SK-N-SH (cell line): ENCODE results near the gene KARS1. TPM values are rescaled to one million over a fixed set of nuclear protein-coding genes. Genes with fewer than 3 reads are reported as not detected.
A peak's percentile ranks its signal among the peaks of the same experiment; 100 is the strongest.
"Not testable (repeated sequence)": the region's sequence is repeated elsewhere in the genome, so short reads cannot be mapped to it uniquely, and the experiment has no call there.

Experiments used
- CTCF ChIA-PET: fragments of 300-600, 350-600 bp; formaldehyde crosslinking; extraction: SDS; loops from one replicate; lab custom pipeline; 2021; lab: Yijun Ruan, JAX
- POLR2A ChIA-PET: fragments of 350-600 bp; sonication (Branson Sonifier 250); formaldehyde crosslinking; extraction: SDS; loops from one replicate; lab custom pipeline; 2020; ENCODE audit warnings: antibody characterized with exemption, inconsistent platforms; lab: Yijun Ruan, JAX
- DNase-seq: peaks from one replicate; pipeline ENCODE4 v3.0.0; 2012
- H2AFZ ChIP-seq: fragments of 200-600 bp; sonication (generic); 2 replicates; pipeline ENCODE4 v1.8.1; 2016; ENCODE audit warnings: antibody characterized with exemption, mild to moderate bottlenecking, low read depth
- H3F3A ChIP-seq: fragments of 200-600 bp; sonication (generic); replicated peaks from 2 replicates; pipeline ENCODE3; 2016; ENCODE audit warnings: antibody characterized with exemption, mild to moderate bottlenecking; ENCODE audit not compliant: insufficient read depth
- H3K27ac ChIP-seq, 2 experiments: fragments of 200-500 bp in 1 of 2; fragments of 200-600 bp in 1 of 2; sonication (Bioruptor generic) in 1 of 2; sonication (generic), shearing (Covaris generic) in 1 of 2; 2 replicates each; pipeline versions ENCODE4 v1.5.1 to v1.6.1; 2014 to 2016; ENCODE audit warnings: low read depth in 2 of 2, inconsistent platforms in 1 of 2, low read length in 1 of 2, mild to moderate bottlenecking in 1 of 2, mixed read lengths in 1 of 2
- H3K27me3 ChIP-seq: fragments of 200-600 bp; sonication (generic), shearing (Covaris generic); 2 replicates; pipeline ENCODE4 v1.6.1; 2016; ENCODE audit warnings: mixed run types; ENCODE audit not compliant: insufficient read depth
- H3K36me3 ChIP-seq, 2 experiments: fragments of 200-500 bp in 1 of 2; fragments of 200-600 bp in 1 of 2; sonication (Bioruptor generic) in 1 of 2; sonication (generic) in 1 of 2; replicated peaks in 1 of 2; 2 replicates each; pipeline versions ENCODE3 to v1.5.1; 2014 to 2016; ENCODE audit warnings: low read length in 1 of 2, mild to moderate bottlenecking in 1 of 2; ENCODE audit not compliant: insufficient read depth in 2 of 2, control insufficient read depth in 1 of 2
- H3K4me1 ChIP-seq, 2 experiments: fragments of 200-500 bp in 1 of 2; fragments of 200-600 bp in 1 of 2; sonication (Bioruptor generic) in 1 of 2; sonication (generic), shearing (Covaris generic) in 1 of 2; 2 replicates each; pipeline versions ENCODE4 v1.5.1 to v1.6.1; 2014 to 2016; ENCODE audit warnings: low read depth in 1 of 2, low read length in 1 of 2, mixed run types in 1 of 2; ENCODE audit not compliant: insufficient read depth in 2 of 2, control insufficient read depth in 1 of 2
- H3K4me2 ChIP-seq: fragments of 200-600 bp; sonication (generic), shearing (Covaris generic); 2 replicates; pipeline ENCODE4 v1.6.1; 2017; ENCODE audit warnings: mixed run types
- H3K4me3 ChIP-seq, 2 experiments: fragments of 200-500 bp in 1 of 2; fragments of 200-600 bp in 1 of 2; sonication (Bioruptor generic) in 1 of 2; sonication (generic), shearing (Covaris generic) in 1 of 2; 2 replicates each; pipeline versions ENCODE4 v1.5.1 to v1.8.1; 2014 to 2016; ENCODE audit warnings: low read depth in 2 of 2, inconsistent platforms in 1 of 2, low read length in 1 of 2, mild to moderate bottlenecking in 1 of 2, mixed read lengths in 1 of 2, moderate library complexity in 1 of 2
- H3K79me2 ChIP-seq: fragments of 200-600 bp; sonication (generic); 2 replicates; pipeline ENCODE4 v1.8.1; 2017; ENCODE audit warnings: mild to moderate bottlenecking; ENCODE audit not compliant: insufficient read depth
- H3K9ac ChIP-seq: fragments of 200-600 bp; sonication (generic); 2 replicates; pipeline ENCODE4 v1.6.1; 2017; ENCODE audit warnings: mixed run types
- H3K9me2 ChIP-seq: fragments of 200-600 bp; sonication (generic); 2 replicates; pipeline ENCODE4 v1.6.1; 2017; ENCODE audit warnings: mixed run types
- H3K9me3 ChIP-seq: fragments of 200-600 bp; sonication (generic); 2 replicates; pipeline ENCODE4 v1.6.1; 2017; ENCODE audit warnings: mixed run types, mild to moderate bottlenecking, moderate library complexity
- H4K20me1 ChIP-seq: fragments of 200-600 bp; sonication (generic); 2 replicates; pipeline ENCODE4 v1.6.1; 2017; ENCODE audit warnings: mild to moderate bottlenecking, mixed run types; ENCODE audit not compliant: insufficient read depth
- CTCF ChIP-seq: fragments of 200-600 bp; sonication (generic); IDR thresholded peaks from 2 replicates; pipeline ENCODE4 v1.6.1; 2017; ENCODE audit warnings: antibody characterized with exemption, mild to moderate bottlenecking, moderate library complexity
- EP300 ChIP-seq, 2 experiments: IDR thresholded peaks; 2 replicates each; pipeline versions ENCODE4 v1.4.0 to v1.6.1; 2012; ENCODE audit warnings: borderline replicate concordance in 1 of 2, low read depth in 1 of 2, low read length in 1 of 2
- FOXJ3 ChIP-seq: sonication (generic); formaldehyde crosslinking; IDR thresholded peaks from 2 replicates; pipeline ENCODE4 v1.5.1; 2020; ENCODE audit warnings: mild to moderate bottlenecking, missing genetic modification reagents
- NFIC ChIP-seq: IDR thresholded peaks from 2 replicates; pipeline ENCODE4 v1.4.0; 2012; ENCODE audit warnings: borderline replicate concordance
- POLR2AphosphoS5 ChIP-seq: IDR thresholded peaks from 2 replicates; pipeline ENCODE4 v1.6.1; 2012; ENCODE audit warnings: low read depth, low read length
- RAD21 ChIP-seq: IDR thresholded peaks from 2 replicates; pipeline ENCODE4 v1.6.1; 2012; ENCODE audit warnings: mild to moderate bottlenecking, low read length
- TAF1 ChIP-seq: IDR thresholded peaks from 2 replicates; pipeline ENCODE4 v1.6.1; 2012; ENCODE audit warnings: low read depth, mild to moderate bottlenecking, low read length, moderate library complexity, borderline replicate concordance
- TCF12 ChIP-seq: IDR thresholded peaks from 2 replicates; pipeline ENCODE4 v1.4.0; 2012
- TEAD4 ChIP-seq: IDR thresholded peaks from 2 replicates; pipeline ENCODE4 v1.4.0; 2012; ENCODE audit warnings: mild to moderate bottlenecking, borderline replicate concordance; ENCODE audit not compliant: insufficient read depth
- ZBTB33 ChIP-seq: IDR thresholded peaks from 2 replicates; pipeline ENCODE4 v1.4.0; 2012; ENCODE audit warnings: low read depth, borderline replicate concordance
- WGBS: methylation state at CpG from one replicate; pipeline ENCODE4 v1.1.6; 2017; ENCODE audit warnings: low lambda C conversion rate; 5-methylcytosine and 5-hydroxymethylcytosine counted together
- polyA plus RNA-seq, 3 experiments: library from polyadenylated mRNA; depleted of rRNA; stranded (reverse); fragments of >200 nt; gene quantifications; 2 replicates each; pipeline ENCODE4 v1.2.3, GENCODE V29; 2012
- TF ChIP-seq, protein P1 (sequence below): fragments of 150-350 bp; IDR thresholded peaks from 2 replicates; pipeline ENCODE4 v1.6.1; 2016; ENCODE audit warnings: mild to moderate bottlenecking, low read depth, low read length

KARS1 gene
- polyA plus RNA-seq, 1 of the 3 experiments (the other 2 are of a cell fraction): 134 TPM

DNA sequence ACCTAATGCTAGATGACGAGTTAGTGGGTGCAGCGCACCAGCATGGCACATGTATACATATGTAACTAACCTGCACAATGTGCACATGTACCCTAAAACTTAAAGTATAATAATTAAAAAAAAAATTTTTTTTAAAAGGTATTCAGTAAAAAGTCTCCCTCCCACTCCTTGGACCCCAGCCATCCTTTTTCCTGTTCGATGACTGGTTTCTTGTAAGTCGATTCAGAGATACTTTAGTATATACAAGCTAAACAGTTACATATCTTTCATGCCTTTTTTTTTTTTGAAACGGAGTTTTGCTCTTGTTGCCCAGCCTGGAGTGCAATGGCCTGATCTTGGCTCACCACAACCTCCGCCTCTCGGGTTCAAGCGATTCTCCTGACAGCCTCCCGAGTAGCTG lies 55.5 kb downstream of the KARS1 start:
- CTCF ChIA-PET: interaction anchor here (1.0 to 1.8 kb wide), 4 partner anchors 12 to 161 kb away, joined by 3 to 7 read pairs (median 4); no protein-coding TSS in a partner anchor
- not testable (repeated sequence) for H3K9ac ChIP-seq, H4K20me1 ChIP-seq, DNase-seq, H3K4me3 ChIP-seq, H3K27me3 ChIP-seq, H3K36me3 ChIP-seq, H3K9me2 ChIP-seq, H3K79me2 ChIP-seq, H3K4me2 ChIP-seq, H3F3A ChIP-seq, H2AFZ ChIP-seq, H3K9me3 ChIP-seq
- 69% methylated on average over 8 of the region's 9 CpGs for WGBS
- H3K4me1 ChIP-seq: peaks cover 22 to 27% of the 10 kb centered on the region in 2 experiments
- POLR2A ChIA-PET: interaction anchor here (0.6 kb wide), 1 partner anchor 15 kb away, joined by 3 read pairs; no protein-coding TSS in a partner anchor
- peak overlapping the region in 1 of 2 experiments; percentile 82; a peak in 2 of 4 replicates for H3K27ac ChIP-seq

DNA sequence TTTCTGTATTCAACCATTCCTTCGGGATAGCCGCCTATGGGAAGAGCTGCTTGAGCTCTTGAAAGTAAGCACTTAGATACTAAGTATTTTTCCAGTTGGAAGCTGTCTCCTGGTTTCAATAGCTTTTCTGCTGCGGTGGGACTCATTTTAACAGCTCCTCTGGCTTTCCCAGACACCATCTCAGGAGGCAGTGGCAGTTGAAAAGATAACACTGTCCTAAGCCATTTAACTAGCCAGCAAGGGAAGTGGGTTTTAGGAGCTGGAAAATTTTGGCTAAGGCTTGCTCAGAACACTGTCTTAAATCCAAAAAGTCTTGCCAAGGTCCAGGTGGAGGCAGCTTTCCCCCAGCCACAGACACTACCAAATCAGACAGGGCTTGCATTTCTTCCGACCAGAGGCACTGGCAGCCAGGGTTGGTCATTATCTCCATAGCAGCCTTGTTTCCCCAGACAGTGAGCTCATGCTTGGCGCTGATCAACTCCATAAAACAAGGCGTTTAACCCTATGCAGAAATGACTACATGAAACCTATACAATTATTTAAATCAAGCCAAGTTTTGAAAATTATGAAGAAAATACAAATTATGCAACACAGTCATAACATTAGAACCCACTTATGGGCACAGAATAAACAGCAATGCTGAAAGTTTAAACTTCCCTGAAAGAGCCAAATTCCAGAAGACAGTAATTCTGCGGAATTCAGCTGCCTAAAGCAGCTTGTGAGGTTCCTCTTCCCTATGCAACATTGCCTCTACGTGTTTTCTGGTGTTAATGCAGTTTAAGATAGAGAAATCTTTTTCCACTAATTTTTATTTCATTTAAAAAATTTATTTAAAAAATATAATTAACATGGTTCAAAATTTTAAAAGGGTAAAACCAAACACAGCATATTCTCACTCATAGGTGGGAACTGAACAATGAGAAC lies 56.3 kb downstream of the KARS1 start:
- peaks cover 7% of the 10 kb centered on the region for H3F3A ChIP-seq
- H4K20me1 ChIP-seq: no peaks in the 10 kb centered on the region
- ChIA-PET POLR2A (interaction anchor here (0.9 to 1.3 kb wide), 2 partner anchors 25 to 26 kb away, joined by 3 to 5 read pairs; partner anchors contain the start of gene GABARAPL2), CTCF (interaction anchor here (0.5 to 1.8 kb wide), 7 partner anchors 12 to 161 kb away, joined by 3 to 7 read pairs (median 4); partner anchors contain the start of gene ADAT1)
- peak overlapping the region; percentile 16; the same call in 1 of the 2 replicates for H3K4me2 ChIP-seq
- no peaks in the 10 kb centered on the region for H3K9me2 ChIP-seq
- WGBS: 51% methylated on average over 8 of the region's 8 CpGs
- H3K36me3 ChIP-seq: peaks cover 2 to 4% of the 10 kb centered on the region in 2 experiments
- no peak overlapping the region for H3K4me3 ChIP-seq
- H3K27ac ChIP-seq: peak overlapping the region; percentile 82 to 90
- H3K4me1 ChIP-seq: peaks cover 22 to 27% of the 10 kb centered on the region in 2 experiments
- peak; percentile 54 for DNase-seq
- H3K9ac ChIP-seq: peak overlapping the region; percentile 23; the same call in 1 of the 2 replicates
- no peaks in the 10 kb centered on the region for H3K79me2 ChIP-seq
- no peak overlapping the region for H2AFZ ChIP-seq
- no peaks in the 10 kb centered on the region for H3K27me3 ChIP-seq
- TF ChIP-seq EP300 (IDR thresholded peaks at IDR 0.05; ENCODE audit: borderline replicate concordance in 1 of 2, low read depth in 1 of 2, low read length in 1 of 2) (0 out of 4 replicates have a peak, but pooled peaks of 1 of the 2 experiments have one; percentile 12), TEAD4 (no peak), CTCF (peak; percentile 22), TAF1 (no peak), NFIC (no peak), FOXJ3 (CRISPR knock-in tag) (no peak), TCF12 (peak; percentile 15; the same call in 1 of the 2 replicates), ZBTB33 (no peak), RAD21 (peak; percentile 43), POLR2AphosphoS5 (no peak)
- TF ChIP-seq, protein P1, sequence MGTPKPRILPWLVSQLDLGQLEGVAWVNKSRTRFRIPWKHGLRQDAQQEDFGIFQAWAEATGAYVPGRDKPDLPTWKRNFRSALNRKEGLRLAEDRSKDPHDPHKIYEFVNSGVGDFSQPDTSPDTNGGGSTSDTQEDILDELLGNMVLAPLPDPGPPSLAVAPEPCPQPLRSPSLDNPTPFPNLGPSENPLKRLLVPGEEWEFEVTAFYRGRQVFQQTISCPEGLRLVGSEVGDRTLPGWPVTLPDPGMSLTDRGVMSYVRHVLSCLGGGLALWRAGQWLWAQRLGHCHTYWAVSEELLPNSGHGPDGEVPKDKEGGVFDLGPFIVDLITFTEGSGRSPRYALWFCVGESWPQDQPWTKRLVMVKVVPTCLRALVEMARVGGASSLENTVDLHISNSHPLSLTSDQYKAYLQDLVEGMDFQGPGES: no peak
- no peaks in the 10 kb centered on the region for H3K9me3 ChIP-seq
